ENCODE results near the gene CLIP4.

DNA sequence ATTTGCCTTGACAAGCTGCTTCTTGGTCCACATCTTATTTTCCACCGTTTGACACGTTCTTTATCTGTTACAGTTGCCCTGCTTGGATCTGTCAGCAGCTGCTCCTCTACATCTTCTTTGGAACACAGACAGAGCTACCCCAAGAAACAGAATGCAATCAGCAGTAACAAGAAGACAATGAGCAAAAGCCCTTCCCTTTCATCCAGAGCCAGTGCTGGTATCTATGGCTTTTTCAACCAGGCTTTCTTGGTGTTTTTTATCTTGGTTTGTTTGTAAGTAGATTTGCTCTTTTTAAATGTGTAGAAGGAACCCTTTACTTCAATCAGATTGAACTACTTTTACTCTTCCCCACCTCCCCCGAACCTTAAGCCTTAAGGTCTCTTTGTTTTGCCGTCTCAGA is 41.9 kb downstream of the CLIP4 start:
- TF ChIP-seq, protein P1, sequence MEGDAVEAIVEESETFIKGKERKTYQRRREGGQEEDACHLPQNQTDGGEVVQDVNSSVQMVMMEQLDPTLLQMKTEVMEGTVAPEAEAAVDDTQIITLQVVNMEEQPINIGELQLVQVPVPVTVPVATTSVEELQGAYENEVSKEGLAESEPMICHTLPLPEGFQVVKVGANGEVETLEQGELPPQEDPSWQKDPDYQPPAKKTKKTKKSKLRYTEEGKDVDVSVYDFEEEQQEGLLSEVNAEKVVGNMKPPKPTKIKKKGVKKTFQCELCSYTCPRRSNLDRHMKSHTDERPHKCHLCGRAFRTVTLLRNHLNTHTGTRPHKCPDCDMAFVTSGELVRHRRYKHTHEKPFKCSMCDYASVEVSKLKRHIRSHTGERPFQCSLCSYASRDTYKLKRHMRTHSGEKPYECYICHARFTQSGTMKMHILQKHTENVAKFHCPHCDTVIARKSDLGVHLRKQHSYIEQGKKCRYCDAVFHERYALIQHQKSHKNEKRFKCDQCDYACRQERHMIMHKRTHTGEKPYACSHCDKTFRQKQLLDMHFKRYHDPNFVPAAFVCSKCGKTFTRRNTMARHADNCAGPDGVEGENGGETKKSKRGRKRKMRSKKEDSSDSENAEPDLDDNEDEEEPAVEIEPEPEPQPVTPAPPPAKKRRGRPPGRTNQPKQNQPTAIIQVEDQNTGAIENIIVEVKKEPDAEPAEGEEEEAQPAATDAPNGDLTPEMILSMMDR (IDR thresholded peaks at IDR 0.05 in 8 of 11, conservative IDR thresholded peaks at IDR 0.05 in 3 of 11), result no peak
- no peak for TF ChIP-seq POLR2AphosphoS5 (IDR thresholded peaks at IDR 0.05)
- TF ChIP-seq POLR2A (IDR thresholded peaks at IDR 0.05), result no peak
